SU-DHL-6 (cell line): ENCODE data around the gene SLC7A6.

Experiments
- H2AFZ ChIP-seq: fragments of 200-600 bp; sonication (generic); 2 replicates; pipeline ENCODE4 v1.6.1; 2014; ENCODE audit warnings: low read depth, mild to moderate bottlenecking, moderate library complexity, mixed read lengths, antibody characterized with exemption, low read length; ENCODE audit not compliant: severe bottlenecking
- H3F3A ChIP-seq: fragments of 200-600 bp; shearing (Covaris generic); 2 replicates; pipeline ENCODE4 v1.6.0; 2016; ENCODE audit warnings: antibody characterized with exemption, mild to moderate bottlenecking; ENCODE audit not compliant: insufficient read depth
- H3K27ac ChIP-seq: fragments of 200-600 bp; sonication (generic); 2 replicates; pipeline ENCODE4 v1.5.1; 2016; ENCODE audit warnings: low read depth, mild to moderate bottlenecking, low read length, moderate library complexity, mixed read lengths
- H3K27me3 ChIP-seq: fragments of 200-600 bp; sonication (generic), shearing (Covaris generic); 2 replicates; pipeline ENCODE4 v1.6.0; 2014; ENCODE audit warnings: mild to moderate bottlenecking, low read length
- H3K36me3 ChIP-seq: fragments of 200-600 bp; sonication (generic); 2 replicates; pipeline ENCODE4 v1.6.1; 2014; ENCODE audit warnings: mild to moderate bottlenecking, low read length, mixed read lengths
- H3K4me2 ChIP-seq: fragments of 300-600, 200-600 bp; shearing (Covaris generic), sonication (generic); 2 replicates; pipeline ENCODE4 v1.6.0; 2014; ENCODE audit warnings: low read length, low read depth, mild to moderate bottlenecking; ENCODE audit not compliant: poor library complexity, severe bottlenecking
- H3K4me3 ChIP-seq: fragments of 200-600 bp; sonication (generic); 2 replicates; pipeline ENCODE4 v1.5.1; 2014; ENCODE audit warnings: antibody characterized with exemption, low read length, mild to moderate bottlenecking, mixed read lengths; ENCODE audit not compliant: insufficient read depth, poor library complexity, severe bottlenecking
- H3K79me2 ChIP-seq: fragments of 200-600 bp; sonication (generic); 2 replicates; pipeline ENCODE4 v1.6.1; 2014; ENCODE audit warnings: mild to moderate bottlenecking, low read length, moderate library complexity; ENCODE audit not compliant: insufficient read depth
- H3K9ac ChIP-seq: fragments of 200-600 bp; sonication (generic); 2 replicates; pipeline ENCODE4 v1.7.0; 2014; ENCODE audit warnings: mild to moderate bottlenecking, low read length
- H3K9me2 ChIP-seq: fragments of 200-600 bp; sonication (generic); replicated peaks from 2 replicates; pipeline ENCODE4 v1.6.1; 2014; ENCODE audit warnings: low read length; ENCODE audit not compliant: insufficient read depth
- H3K9me3 ChIP-seq: fragments of 200-600 bp; sonication (generic); 2 replicates; pipeline ENCODE4 v1.6.1; 2014; ENCODE audit warnings: low read length, mixed read lengths; ENCODE audit not compliant: insufficient read depth
- H4K20me1 ChIP-seq: fragments of 200-600 bp; sonication (generic); 2 replicates; pipeline ENCODE4 v1.6.1; 2014; ENCODE audit warnings: low read depth, mild to moderate bottlenecking, antibody characterized with exemption, low read length, moderate library complexity, mixed read lengths
- EZH2phosphoT487 ChIP-seq: fragments of 200-600 bp; sonication (generic), shearing (Covaris generic); conservative IDR thresholded peaks from 2 replicates; pipeline ENCODE4 v1.6.1; 2018; ENCODE audit warnings: mild to moderate bottlenecking, antibody characterized with exemption, low read length, moderate library complexity, mixed read lengths
- TF ChIP-seq, protein P1 (sequence below): fragments of 200-600 bp; sonication (generic); IDR thresholded peaks from one replicate; pipeline ENCODE4 v1.5.1; 2017; ENCODE audit warnings: antibody characterized with exemption, mild to moderate bottlenecking, low read length, moderate library complexity; ENCODE audit not compliant: insufficient read depth, poor library complexity, severe bottlenecking

The SLC7A6 gene

DNA sequence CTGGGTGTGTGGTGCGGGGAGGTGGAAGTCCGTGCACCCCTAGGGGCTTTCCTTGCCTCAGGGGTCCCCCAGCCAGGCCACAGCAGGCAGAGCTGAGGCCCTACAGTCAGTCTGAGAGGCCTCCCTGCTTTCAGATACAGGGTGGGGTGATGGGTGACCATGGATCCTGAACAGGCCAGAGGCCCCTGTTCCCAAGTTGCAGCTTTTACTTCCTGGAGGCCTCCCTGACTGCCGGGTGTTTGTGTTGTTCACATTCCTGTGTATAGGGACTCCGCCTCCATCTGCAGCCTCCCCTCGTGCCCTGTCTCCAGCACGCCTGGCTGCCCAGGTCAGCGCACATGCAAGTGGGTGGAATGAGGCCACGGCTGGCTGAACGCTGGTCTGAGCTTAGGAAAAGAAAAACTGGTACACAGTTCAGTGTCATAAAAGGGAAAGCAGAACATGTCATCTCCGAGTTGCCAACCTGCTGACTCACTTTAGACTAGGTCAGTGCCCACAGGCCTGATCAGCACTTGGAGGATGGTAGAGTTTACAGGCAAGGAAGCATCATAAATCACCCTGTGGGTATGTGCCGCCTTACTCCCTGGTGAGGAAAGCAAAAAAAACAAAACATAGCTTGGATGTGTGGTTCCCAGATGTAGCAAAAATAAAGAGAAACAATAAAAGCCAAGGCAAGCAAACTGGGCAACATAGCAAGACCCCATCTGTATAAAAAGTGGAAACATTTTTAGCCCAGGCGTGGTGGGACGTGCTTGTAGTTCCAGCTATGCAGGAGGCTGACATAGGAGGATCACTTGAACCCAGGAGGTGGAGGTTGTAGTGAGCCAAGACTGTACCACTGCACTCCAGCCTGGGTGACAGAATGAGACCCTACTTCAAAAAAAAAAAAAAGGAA lies 6.2 kb upstream of the SLC7A6 start:
- TF ChIP-seq EZH2phosphoT487, result no peak
- TF ChIP-seq, protein P1, sequence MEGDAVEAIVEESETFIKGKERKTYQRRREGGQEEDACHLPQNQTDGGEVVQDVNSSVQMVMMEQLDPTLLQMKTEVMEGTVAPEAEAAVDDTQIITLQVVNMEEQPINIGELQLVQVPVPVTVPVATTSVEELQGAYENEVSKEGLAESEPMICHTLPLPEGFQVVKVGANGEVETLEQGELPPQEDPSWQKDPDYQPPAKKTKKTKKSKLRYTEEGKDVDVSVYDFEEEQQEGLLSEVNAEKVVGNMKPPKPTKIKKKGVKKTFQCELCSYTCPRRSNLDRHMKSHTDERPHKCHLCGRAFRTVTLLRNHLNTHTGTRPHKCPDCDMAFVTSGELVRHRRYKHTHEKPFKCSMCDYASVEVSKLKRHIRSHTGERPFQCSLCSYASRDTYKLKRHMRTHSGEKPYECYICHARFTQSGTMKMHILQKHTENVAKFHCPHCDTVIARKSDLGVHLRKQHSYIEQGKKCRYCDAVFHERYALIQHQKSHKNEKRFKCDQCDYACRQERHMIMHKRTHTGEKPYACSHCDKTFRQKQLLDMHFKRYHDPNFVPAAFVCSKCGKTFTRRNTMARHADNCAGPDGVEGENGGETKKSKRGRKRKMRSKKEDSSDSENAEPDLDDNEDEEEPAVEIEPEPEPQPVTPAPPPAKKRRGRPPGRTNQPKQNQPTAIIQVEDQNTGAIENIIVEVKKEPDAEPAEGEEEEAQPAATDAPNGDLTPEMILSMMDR, result no peak
- Histone ChIP-seq H3K9me2 (no peaks in the 10 kb centered on the region), H3K79me2 (no peaks in the 10 kb centered on the region), H3K9ac (peak overlapping the region; percentile 48), H4K20me1 (no peaks in the 10 kb centered on the region), H3K27ac (peak overlapping the region; percentile 92), H3K4me2 (peak overlapping the region; percentile 49), H2AFZ (no peak overlapping the region), H3K27me3 (no peaks in the 10 kb centered on the region), H3K4me3 (no peak overlapping the region), H3F3A (peaks cover 8% of the 10 kb centered on the region; the same call in 1 of the 2 replicates), H3K36me3 (no peaks in the 10 kb centered on the region), H3K9me3 (no peaks in the 10 kb centered on the region)

DNA sequence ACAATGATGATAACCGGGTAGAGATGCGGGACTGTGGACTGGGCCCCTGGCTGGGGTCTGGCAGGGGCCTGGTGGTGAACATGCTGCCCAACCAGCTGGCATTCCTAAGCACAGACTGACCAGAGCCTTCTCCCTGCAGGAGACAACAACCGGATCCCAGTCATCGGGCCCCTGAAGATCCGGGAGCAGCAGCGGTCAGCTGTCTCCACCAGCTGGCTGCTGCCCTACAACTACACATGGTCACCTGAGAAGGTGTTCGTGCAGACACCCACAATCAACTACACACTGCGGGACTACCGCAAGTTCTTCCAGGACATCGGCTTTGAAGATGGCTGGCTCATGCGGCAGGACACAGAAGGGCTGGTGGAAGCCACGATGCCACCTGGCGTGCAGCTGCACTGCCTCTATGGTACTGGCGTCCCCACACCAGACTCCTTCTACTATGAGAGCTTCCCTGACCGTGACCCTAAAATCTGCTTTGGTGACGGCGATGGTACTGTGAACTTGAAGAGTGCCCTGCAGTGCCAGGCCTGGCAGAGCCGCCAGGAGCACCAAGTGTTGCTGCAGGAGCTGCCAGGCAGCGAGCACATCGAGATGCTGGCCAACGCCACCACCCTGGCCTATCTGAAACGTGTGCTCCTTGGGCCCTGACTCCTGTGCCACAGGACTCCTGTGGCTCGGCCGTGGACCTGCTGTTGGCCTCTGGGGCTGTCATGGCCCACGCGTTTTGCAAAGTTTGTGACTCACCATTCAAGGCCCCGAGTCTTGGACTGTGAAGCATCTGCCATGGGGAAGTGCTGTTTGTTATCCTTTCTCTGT lies 5.1 kb upstream of the SLC7A6 start:
- no peaks in the 10 kb centered on the region for H3K27me3 ChIP-seq
- H3K9me3 ChIP-seq, result no peaks in the 10 kb centered on the region
- no peak overlapping the region for H3K4me3 ChIP-seq
- H3K36me3 ChIP-seq, result no peaks in the 10 kb centered on the region
- H3F3A ChIP-seq, result peaks cover 8% of the 10 kb centered on the region; the same call in 1 of the 2 replicates
- H4K20me1 ChIP-seq, result no peaks in the 10 kb centered on the region
- H3K4me2 ChIP-seq, result no peak overlapping the region
- no peak overlapping the region for H2AFZ ChIP-seq
- no peak overlapping the region for H3K27ac ChIP-seq
- H3K9me2 ChIP-seq, result no peaks in the 10 kb centered on the region
- no peak overlapping the region for H3K9ac ChIP-seq
- TF ChIP-seq, protein P1, result no peak
- TF ChIP-seq EZH2phosphoT487, result no peak
- H3K79me2 ChIP-seq, result no peaks in the 10 kb centered on the region; the same call in 1 of the 2 replicates

DNA sequence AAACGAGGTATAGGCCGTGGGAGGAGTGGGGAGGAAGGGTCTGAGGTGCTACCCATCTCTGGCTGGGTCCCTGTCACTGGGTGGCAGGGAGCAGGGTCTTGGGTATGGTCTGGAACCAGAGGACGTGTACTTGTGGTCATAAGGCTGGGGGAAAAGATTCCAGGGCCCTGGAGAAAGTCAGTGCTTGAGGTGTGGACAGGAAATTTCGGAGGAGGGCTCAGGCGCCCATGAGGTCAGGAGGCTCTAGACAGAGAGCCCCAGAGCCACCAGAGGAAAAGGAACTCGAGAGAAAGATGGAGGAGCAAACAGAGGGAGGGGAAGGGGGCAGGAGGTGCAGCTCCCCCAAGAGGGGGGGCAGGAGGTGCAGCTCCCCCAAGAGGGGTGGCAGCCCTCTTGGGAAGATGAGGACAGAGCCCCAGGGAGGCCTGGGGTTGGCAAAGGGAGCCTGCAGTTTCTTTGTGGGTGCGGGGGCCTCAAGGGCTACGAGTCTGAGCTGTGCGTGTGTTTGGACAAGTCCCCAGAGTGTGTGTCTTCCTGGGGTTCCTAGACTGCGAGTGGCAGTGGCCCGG lies 683 bp upstream of the SLC7A6 start:
- peak overlapping the region; percentile 93 for H3K9ac ChIP-seq
- peaks cover 4% of the 10 kb centered on the region; the same call in 1 of the 2 replicates for H3F3A ChIP-seq
- TF ChIP-seq, protein P1, result no peak
- no peak for TF ChIP-seq EZH2phosphoT487
- no peaks in the 10 kb centered on the region for H3K27me3 ChIP-seq
- H2AFZ ChIP-seq, result peak overlapping the region; percentile 0
- H4K20me1 ChIP-seq, result no peaks in the 10 kb centered on the region
- peaks cover 42% of the 10 kb centered on the region for H3K79me2 ChIP-seq
- H3K36me3 ChIP-seq, result no peaks in the 10 kb centered on the region
- no peaks in the 10 kb centered on the region for H3K9me2 ChIP-seq
- H3K4me2 ChIP-seq, result peak overlapping the region; percentile 86
- peak overlapping the region; percentile 88 for H3K4me3 ChIP-seq
- no peaks in the 10 kb centered on the region for H3K9me3 ChIP-seq
- peak overlapping the region; percentile 80 for H3K27ac ChIP-seq
